HL-60 (cell line): Measurements from ENCODE around the gene LIPC.

Source experiments
- GABPA ChIP-seq: IDR thresholded peaks from 2 replicates; pipeline ENCODE4 v1.6.1; 2012; ENCODE audit warnings: low read depth
- POLR2AphosphoS5 ChIP-seq: IDR thresholded peaks from 2 replicates; pipeline ENCODE4 v1.6.1; 2012; ENCODE audit warnings: low read depth
- TF ChIP-seq, protein P1 (sequence below): IDR thresholded peaks from one replicate; pipeline ENCODE4 v1.5.1; 2011; ENCODE audit warnings: low read length, control low read depth, inconsistent platforms; ENCODE audit not compliant: insufficient read depth
- TF ChIP-seq, protein P2 (sequence below): IDR thresholded peaks from 2 replicates; pipeline ENCODE4 v1.6.1; 2012; ENCODE audit warnings: low read depth; ENCODE audit not compliant: insufficient replicate concordance

DNA sequence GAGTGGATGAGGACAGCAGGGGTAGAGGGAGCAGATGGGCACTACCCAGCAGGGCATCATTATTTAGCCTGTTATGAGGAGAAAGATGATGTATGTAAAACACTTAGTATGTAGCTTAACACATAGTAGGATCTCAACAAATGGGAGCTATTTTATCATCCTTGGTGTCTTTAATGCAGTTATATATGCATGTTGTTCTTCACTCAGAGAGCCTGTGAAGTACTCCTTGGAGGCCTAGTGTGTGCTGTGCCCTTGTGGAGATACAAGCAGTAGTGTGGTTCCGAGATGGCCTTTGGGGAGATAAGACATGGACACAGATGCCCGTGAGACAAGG, 124.2 kb downstream of the LIPC start:
- TF ChIP-seq, protein P1, sequence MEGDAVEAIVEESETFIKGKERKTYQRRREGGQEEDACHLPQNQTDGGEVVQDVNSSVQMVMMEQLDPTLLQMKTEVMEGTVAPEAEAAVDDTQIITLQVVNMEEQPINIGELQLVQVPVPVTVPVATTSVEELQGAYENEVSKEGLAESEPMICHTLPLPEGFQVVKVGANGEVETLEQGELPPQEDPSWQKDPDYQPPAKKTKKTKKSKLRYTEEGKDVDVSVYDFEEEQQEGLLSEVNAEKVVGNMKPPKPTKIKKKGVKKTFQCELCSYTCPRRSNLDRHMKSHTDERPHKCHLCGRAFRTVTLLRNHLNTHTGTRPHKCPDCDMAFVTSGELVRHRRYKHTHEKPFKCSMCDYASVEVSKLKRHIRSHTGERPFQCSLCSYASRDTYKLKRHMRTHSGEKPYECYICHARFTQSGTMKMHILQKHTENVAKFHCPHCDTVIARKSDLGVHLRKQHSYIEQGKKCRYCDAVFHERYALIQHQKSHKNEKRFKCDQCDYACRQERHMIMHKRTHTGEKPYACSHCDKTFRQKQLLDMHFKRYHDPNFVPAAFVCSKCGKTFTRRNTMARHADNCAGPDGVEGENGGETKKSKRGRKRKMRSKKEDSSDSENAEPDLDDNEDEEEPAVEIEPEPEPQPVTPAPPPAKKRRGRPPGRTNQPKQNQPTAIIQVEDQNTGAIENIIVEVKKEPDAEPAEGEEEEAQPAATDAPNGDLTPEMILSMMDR, result no peak
- TF ChIP-seq, protein P2, sequence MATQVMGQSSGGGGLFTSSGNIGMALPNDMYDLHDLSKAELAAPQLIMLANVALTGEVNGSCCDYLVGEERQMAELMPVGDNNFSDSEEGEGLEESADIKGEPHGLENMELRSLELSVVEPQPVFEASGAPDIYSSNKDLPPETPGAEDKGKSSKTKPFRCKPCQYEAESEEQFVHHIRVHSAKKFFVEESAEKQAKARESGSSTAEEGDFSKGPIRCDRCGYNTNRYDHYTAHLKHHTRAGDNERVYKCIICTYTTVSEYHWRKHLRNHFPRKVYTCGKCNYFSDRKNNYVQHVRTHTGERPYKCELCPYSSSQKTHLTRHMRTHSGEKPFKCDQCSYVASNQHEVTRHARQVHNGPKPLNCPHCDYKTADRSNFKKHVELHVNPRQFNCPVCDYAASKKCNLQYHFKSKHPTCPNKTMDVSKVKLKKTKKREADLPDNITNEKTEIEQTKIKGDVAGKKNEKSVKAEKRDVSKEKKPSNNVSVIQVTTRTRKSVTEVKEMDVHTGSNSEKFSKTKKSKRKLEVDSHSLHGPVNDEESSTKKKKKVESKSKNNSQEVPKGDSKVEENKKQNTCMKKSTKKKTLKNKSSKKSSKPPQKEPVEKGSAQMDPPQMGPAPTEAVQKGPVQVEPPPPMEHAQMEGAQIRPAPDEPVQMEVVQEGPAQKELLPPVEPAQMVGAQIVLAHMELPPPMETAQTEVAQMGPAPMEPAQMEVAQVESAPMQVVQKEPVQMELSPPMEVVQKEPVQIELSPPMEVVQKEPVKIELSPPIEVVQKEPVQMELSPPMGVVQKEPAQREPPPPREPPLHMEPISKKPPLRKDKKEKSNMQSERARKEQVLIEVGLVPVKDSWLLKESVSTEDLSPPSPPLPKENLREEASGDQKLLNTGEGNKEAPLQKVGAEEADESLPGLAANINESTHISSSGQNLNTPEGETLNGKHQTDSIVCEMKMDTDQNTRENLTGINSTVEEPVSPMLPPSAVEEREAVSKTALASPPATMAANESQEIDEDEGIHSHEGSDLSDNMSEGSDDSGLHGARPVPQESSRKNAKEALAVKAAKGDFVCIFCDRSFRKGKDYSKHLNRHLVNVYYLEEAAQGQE, result no peak
- TF ChIP-seq POLR2AphosphoS5 (no peak), GABPA (no peak)
